Measurements from ENCODE around the gene TMEM132C.
"Not testable (repeated sequence)": the region's sequence is repeated elsewhere in the genome, so short reads cannot be mapped to it uniquely, and the experiment has no call there.

The TMEM132C gene

DNA sequence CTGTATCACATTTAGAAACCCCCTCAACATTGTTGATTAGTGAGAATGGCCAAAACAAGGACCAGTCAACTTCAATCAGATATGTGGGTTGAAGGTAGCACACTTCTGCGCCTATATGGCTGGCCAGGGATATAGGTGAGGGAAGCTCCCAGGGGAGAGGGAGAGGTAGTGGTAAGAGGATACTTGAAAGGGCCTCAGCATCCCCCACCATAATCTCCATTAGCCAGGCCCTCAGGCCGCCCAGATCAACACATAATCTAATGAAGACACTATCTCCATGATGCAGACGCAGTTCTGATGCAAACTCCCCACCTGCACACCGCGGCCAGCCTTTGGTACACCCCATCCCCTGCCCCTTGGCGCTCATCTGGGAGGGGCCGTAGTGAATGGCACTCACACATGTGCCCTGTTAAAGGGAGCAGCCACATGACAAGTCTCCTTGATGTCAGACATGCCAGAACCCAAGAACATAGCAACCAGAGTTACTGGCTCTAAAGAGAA lies 158.0 kb downstream of the TMEM132C start:
- DNase-seq, result no peak

DNA sequence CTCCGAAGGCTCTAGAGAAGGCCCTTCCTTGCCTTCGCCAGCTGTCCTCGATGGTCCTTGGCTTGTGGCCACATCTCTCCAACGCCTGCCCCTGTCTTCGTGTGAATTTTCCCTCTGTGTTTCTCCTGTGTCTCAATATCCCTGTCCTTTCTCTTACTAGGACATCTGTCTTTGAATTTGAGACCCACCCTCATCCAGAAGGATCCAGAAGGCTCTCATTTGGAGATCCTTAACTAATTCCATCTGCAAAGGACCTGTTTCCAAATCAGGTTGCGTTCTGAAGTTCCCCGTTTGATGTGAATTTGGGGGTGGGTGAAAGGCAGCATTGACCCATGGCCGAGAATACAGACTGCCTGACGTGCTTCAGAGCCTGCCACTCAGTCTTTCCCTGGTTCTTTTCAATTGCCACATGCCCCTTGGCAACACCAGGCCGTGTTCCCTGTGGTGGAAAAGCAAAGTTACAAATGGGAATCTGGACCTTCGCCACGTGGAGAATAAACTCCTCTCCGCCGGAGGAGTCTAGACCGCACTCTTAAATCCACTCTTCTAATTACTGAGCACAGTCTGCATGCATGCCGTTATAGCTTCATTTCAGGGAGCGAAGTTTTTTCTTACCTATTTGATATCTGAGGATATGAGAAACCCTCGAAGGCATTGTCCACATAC lies 158.8 kb downstream of the TMEM132C start:
- no peak for DNase-seq

DNA sequence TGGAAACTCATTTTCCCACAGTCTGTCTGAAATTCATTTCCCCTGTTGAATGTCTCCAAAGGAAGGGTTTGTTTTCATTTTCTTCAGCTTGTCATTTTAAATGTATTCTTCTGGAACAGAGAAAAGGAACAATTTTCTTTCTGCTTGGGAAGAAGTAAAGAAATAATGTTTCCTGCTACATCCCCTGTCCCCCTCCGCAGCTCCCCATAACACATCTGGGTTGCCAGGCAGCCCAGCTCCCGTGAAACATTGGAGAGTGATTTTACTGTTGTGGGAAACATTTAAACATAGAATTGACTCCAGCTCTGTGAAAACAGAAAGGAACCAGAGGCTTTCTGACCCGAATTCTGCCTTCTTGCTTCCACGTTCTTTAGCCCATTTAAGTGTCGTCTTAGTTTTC lies 159.5 kb downstream of the TMEM132C start:
- DNase-seq, result no peak

DNA sequence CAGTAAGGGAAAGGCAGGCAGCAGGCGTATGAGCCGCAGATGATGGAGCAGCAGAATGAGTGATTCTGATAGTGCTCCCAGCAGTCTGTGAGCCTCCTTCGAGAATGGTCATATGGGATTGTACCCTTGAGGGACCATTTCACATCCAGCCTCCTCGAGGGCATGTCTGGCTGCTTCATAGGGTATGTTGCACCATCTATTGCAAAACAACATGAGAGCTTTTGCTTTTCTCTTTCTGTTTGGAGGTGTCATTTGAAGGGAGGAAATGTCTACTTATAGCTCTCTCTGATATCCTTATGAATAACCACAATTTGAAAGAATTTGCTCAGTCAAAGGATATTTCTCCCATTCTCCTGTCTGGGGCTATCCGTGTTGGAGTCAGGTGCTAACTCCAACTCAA lies 172.8 kb downstream of the TMEM132C start:
- no peak for DNase-seq

- no peak for DNase-seq
Observed at GRCh38 chr12:128442096-128442495, 175.1 kb downstream of the TMEM132C start.

DNA sequence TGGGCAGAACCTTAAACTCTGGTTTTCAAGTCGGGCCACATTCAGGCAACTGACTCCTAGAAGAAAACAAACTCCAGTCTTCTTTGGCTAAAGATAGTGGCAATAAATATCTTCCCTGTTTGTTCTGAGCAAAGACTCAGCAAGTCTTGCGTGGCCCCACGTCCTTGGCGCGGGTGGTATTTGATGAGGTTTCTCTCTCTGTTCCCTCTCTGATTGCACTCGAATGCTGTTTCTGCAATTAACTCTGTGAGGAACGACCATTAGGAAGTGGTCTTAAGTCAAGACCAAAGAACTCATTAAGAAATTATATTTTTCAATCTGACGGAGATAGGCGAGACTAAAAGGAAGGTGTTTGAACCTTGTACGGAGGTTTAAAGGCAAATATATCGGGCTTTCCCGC lies 177.6 kb downstream of the TMEM132C start:
- DNase-seq, result no peak

DNA sequence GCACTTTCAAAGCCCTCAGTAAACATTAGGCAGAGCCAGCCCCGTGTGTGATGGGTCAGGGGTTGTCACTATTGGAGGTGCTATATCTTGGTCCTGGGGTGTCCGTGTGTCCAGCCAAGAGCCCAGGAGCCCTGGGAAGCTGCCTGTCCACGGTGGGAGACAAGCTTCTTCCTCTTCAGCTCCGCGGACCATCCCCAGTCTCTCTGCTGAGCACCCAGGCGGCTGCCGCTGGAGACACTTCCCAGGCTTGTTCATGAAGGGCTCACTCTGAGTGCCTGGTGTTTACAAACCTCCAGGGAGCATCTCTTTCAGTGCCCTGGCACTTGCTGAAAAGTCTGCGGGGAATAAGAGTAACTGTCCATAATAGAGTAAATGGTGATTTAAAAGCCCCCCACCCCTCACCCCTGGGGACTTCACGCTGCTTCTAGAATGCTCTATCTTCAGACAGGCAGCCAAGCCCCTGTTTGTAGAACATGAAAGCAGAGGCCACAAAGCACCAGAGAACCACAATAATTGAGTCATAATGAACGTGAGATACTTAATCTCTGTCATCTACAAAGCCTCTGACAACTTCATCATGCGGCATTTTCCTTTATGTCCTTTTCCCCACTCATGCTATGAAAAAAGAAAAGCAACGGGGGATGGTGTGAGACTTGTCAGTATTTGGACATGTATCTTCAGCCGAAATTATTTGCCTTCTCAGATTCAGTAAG lies 178.6 kb downstream of the TMEM132C start:
- DNase-seq, result no peak

DNA sequence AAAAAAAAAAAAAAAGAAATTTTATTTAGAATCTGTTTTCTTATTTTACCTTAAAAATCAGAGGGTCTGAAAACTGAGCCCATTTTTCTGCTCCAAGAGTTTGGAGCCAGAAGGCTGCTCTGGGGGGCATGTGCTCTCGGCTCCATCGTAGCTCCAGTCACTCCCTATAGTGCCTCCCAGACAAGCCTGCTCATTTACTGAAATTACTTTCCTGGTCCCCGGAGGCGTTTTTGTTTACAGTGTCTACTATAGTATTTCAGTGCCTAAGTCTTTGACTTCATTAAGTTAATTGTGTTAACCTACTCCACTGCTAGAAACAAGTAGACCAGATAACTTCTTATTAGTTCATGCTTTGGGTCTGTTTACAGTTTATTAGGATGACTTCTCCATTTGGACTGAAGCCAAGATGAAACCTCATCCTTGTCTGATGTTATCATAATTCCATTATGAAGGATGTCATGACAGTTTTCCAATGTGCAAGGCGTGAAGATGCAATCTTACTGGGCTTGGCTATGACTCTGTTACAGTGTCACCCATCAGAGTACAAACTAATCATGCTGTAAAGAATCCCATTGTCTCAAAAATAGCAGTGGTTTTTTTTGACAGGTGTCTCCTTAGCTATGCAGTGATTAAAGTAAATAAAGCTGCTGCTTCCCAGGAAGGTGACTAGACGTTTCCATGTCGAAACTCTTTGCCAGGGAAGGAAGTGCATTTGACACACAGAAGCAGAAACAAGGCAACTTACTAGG lies 182.3 kb downstream of the TMEM132C start:
- no peak for DNase-seq

DNA sequence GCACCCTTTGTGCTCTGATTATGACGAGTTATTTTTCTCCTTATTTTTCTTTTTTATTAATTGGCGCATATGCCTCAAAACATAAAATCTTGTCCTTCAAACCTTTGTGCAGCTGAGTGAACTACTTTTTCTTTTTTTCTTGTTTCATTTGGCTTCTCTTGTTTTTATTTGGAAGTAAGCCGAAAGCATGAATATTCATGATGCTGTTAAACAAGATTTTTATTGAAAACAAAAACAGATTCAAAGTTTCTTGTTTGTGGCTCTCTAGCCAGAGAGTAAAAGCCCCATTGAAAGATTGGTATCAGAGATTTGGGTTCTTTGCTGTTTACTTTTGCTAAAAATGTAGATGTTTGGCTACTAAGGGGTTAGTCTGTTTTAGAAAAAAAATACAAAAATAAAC lies 183.8 kb downstream of the TMEM132C start:
- DNase-seq, result no peak

- DNase-seq, result no peak
Observed at GRCh38 chr12:128455851-128456250, 188.9 kb downstream of the TMEM132C start.

GRCh38 chr12:128456922-128457321 lies 190.0 kb downstream of the TMEM132C start:
- no peak for DNase-seq

DNA sequence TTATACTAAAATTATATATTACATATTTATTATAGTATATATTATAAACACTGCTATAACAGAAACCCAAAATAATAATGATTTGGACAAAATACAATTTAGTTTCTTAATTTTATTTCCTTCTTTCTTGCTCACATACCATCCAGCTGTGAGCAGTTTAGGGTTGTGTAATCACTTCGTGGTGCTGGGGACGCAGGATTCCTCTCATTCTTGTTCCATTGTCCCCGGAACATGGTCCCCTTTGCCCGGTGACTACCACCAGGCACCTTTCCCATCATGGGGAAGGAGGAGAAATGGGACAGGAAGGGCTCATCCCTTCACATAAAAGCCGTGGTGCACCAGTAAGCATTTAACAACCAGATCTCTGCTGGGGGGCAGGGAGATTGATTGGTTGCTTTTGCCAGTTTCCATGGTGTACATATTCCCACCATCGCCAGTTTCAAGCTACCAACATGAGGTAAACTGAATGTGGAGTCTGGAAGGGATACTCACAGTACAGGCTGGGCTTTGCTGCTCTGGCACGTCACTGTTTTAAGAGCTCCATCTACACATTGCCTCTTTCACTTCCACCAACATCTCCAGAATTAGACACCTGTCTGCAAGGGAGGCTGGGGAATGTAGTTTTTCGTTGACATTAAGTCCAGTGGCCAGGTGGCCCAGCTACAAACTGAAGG lies 191.5 kb downstream of the TMEM132C start:
- DNase-seq, result no peak

DNA sequence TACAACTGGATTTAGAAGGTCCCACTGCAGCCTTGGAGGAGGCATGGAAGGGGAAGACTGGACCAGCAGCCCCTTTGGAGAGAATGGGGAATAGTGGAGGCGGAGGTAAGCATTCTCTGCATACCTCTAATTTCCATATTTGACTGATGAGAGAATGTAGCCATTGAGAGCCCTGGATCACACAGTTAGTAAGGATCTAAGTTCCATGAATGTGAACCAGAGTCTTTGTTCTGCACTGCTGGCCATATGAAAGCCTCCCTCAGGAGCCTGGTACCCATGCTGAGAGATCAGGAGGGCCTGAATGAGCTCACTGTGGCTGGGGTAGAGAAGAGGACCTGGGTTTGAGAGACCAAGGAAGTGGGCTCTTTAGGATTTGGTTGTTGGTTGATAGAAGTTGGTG lies 192.1 kb downstream of the TMEM132C start:
- no peak for DNase-seq

DNA sequence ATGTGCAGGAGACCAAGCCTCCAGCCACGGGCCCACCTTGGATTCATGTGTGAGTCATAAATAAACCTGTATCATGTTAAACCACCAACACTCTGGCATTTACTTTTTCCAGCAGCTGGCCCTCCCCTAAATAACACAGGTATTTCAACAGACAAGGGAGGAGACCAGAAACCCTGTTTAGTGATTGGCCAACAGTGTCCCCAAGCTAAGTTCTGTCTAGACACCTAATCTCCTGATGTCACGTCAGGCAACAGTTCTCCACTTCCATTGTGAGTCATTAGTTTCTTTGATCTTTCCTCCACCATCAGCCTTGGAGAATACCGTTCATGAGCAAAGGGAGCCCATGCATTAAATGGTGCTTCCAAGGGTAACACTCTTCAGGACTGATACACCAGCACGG lies 196.9 kb downstream of the TMEM132C start:
- no peak for DNase-seq

- no peak for DNase-seq
Observed at GRCh38 chr12:128467882-128468281, 200.9 kb downstream of the TMEM132C start.

DNA sequence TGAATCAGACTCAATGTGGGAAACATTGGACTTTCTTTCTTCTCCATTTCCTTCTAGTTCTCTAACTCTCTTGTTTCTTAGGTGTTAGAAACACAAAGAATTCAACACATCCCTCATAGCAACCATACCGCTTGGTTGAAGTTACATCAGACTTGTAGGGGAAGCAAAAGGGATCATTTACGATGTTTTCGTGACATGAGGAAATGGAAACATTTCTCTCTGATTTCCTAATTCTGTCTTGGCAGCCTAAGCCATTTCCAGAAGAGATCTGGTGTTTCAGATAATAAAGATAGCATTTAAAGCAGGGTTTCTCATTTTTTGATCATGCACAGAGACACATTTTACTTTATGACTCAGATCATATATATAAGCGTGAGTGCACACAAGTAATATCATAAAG lies 202.0 kb downstream of the TMEM132C start:
- DNase-seq, result no peak

DNA sequence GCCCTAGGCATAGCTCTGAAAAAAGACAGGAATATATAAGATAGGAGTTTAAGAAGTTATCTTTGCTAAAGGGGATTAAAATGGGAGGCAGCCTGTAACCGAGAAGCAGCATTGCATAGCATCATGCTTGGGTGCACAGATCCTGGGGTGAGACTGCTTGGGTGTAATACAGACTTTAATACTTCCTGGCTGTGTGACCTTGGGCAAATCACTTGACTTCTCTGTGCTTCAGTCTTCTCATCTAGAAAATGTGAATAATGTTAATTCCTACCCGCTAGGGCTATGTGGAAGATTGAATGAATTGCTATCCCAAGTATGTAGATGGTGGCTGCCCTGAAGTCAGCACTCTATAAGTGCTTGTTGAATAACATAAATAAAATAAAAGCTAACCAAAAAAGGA lies 204.5 kb downstream of the TMEM132C start:
- DNase-seq, result no peak

DNA sequence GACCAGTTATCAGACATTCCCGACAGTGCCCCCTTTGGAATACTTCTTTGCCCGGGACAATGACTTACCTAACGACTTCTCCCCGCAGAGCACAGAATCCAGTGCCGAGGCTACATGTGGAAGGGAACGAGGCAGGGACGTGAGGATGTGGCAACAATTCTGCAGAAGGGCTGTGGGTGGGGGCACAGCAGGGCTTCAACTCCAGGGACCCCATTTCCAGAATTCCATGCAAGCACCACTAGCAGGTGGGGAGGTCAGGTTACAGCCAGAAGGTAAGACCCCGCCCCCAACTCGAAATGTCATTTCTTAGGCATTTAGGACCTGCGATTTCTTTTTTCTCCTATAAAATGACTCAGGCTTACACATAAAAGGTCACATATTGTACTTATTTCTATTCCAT lies 207.9 kb downstream of the TMEM132C start:
- no peak for DNase-seq

- no peak for DNase-seq
Observed at GRCh38 chr12:128476266-128476665, 209.3 kb downstream of the TMEM132C start.

DNA sequence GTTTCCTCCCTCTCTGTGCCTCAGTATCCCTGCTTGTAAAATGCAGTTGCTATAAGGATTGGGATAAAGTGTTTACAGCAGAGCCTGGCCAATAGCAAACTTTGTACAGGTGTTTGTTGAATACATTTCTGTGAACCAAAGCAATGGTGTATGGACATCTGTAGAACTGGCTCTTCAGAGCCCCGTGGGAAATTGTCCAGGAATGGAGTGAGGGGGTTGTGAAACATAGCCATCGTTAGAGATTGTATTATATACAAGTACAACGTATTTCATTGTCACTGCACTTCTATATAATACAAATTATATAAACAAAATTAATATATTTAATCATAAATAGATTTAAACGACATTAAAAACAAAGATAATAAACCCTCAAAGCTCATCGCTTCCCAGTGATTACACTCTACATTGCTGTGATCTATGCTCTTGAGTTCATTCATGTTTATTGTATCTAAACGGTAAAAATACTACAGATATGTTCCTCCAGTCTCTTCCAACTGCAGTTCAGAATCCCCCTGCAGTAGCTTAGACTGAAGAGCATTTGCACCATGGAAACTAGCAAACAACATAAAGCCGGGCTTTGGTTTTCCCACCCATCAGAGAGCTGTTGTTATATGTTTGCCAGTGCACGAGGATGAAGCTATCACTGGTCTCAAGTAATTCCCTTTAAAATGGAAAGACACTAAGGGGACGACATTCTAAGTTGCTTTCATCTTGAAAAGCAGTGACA lies 216.7 kb downstream of the TMEM132C start:
- no peak for DNase-seq

DNA sequence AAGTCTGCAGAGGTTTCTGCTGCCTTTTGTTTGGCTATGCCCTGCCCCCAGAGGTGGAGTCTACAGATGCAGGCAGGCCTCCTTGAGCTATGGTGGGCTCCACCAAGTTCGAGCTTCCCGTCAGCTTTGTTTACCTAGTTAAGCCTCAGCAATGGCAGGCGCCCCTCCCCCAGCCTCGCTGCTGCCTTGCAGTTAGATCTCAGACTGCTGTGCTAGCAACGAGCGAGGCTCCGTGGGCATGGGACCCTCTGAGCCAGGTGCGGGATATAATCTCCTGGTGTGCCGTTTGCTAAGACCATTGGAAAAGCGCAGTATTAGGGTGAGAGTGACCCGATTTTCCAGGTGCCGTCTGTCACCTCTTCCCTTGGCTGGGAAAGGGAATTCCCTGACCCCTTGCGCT lies 230.4 kb downstream of the TMEM132C start:
- not testable (repeated sequence) for DNase-seq

DNA sequence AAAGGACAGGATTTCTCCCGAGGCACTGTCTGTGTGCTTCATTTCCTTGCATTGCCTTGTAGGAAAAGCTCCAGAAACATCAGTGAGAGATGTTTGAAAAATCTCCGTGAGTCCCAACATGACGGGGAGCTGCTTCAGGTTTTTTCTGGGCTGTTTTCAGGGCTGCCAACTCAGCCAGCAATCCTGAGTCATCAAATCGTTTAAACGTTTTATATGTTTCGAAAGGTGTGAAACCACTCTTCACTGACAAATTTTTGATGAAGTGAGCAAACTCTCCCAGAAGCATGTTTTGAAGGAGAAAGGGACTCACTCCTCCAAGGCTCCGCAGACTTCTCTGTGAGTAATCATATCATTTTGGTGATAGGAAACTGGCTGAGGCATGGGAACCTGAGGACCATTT lies 240.5 kb downstream of the TMEM132C start:
- DNase-seq, result no peak

DNA sequence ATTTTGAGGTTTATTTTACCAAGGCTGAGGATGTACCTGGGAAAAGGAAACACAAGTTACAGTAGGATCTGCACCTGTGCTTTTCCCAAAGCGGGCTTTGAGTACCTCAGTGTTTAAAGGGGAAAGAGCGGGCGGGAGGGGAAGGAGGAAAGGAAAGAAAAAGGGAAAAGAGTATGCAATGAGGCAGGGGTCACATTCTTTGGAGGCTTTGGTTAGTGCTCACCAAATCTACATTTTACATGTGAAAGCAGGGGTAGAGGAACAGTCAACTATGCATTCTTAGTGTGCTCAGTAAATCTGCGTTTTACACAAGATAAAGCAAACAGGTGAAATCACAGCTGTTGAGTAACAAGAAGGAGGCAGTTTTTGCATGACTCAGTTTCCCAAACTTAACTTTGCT lies 242.2 kb downstream of the TMEM132C start:
- no peak for DNase-seq

Measured in CD4-positive, alpha-beta T cell treated with Interleukin-15 for 1 hour (primary cell).